Fibroblast of villous mesenchyme (primary cell): ENCODE results near the gene COL23A1. TPM values are rescaled to one million over a fixed set of nuclear protein-coding genes. Genes with fewer than 3 reads are reported as not detected.
"Not testable (repeated sequence)": the region's sequence is repeated elsewhere in the genome, so short reads cannot be mapped to it uniquely, and the experiment has no call there.

Experiments used
- DNase-seq: peaks from one replicate; pipeline ENCODE4 v3.0.0-alpha.2; 2010; ENCODE audit warnings: low read depth
- H3K4me3 ChIP-seq: 2 replicates; pipeline ENCODE4 v1.5.1; 2011; ENCODE audit warnings: low read depth, mild to moderate bottlenecking, low read length
- total RNA-seq: library from RNA; depleted of rRNA; stranded (reverse); fragments of >200 nt; gene quantifications from 2 replicates; pipeline ENCODE4 v1.2.3, GENCODE V29; 2012
- TF ChIP-seq, protein P1 (sequence below): IDR thresholded peaks from 2 replicates; pipeline ENCODE4 v1.5.1; 2012; ENCODE audit warnings: low read depth, mild to moderate bottlenecking, low read length; ENCODE audit not compliant: insufficient read depth

The COL23A1 gene
- total RNA-seq, 1 donor: not detected

DNA sequence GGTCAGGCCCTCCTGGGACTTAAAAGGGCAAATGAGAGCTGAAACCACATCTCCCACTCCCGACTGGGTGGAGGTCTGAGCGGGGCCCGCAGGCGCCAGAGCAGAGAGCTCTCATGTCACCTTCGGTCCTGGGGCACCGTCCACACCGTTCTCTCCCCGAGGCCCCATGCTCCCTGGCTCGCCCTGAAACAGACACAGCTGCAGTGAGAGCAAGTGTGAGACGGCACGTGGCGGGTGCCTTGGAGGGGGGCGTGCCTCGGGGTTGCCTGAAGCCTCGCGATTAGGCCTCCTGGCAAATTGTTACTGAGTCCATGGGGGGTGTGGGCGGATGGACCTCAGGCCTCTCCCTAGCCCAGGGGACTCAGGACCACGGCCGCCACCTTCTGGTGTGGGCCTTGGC, 333.4 kb downstream of the COL23A1 start:
- DNase-seq: no peak
- H3K4me3 ChIP-seq: no peak overlapping the region
- TF ChIP-seq, protein P1, sequence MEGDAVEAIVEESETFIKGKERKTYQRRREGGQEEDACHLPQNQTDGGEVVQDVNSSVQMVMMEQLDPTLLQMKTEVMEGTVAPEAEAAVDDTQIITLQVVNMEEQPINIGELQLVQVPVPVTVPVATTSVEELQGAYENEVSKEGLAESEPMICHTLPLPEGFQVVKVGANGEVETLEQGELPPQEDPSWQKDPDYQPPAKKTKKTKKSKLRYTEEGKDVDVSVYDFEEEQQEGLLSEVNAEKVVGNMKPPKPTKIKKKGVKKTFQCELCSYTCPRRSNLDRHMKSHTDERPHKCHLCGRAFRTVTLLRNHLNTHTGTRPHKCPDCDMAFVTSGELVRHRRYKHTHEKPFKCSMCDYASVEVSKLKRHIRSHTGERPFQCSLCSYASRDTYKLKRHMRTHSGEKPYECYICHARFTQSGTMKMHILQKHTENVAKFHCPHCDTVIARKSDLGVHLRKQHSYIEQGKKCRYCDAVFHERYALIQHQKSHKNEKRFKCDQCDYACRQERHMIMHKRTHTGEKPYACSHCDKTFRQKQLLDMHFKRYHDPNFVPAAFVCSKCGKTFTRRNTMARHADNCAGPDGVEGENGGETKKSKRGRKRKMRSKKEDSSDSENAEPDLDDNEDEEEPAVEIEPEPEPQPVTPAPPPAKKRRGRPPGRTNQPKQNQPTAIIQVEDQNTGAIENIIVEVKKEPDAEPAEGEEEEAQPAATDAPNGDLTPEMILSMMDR: no peak

- not testable (repeated sequence) for DNase-seq
These were observed 336.6 kb downstream of the COL23A1 start for GRCh38 chr5:178253632-178254031.

GRCh38 chr5:178252258-178252657, 337.9 kb downstream of the COL23A1 start:
- TF ChIP-seq, protein P1: no peak
- DNase-seq: no peak
- no peak overlapping the region for H3K4me3 ChIP-seq

More at GRCh38 chr5:178253632-178254031, 336.6 kb downstream of the COL23A1 start:
- not testable (repeated sequence) for H3K4me3 ChIP-seq

- TF ChIP-seq, protein P1: no peak
- H3K4me3 ChIP-seq: no peak overlapping the region
- no peak for DNase-seq
These were observed 339.9 kb downstream of the COL23A1 start for GRCh38 chr5:178250263-178250662.

GRCh38 chr5:178249191-178249989, 340.8 kb downstream of the COL23A1 start:
- TF ChIP-seq, protein P1: no peak
- DNase-seq: no peak
- no peak overlapping the region for H3K4me3 ChIP-seq

GRCh38 chr5:178248750-178249149, 341.4 kb downstream of the COL23A1 start:
- no peak for DNase-seq
- H3K4me3 ChIP-seq: no peak overlapping the region
- TF ChIP-seq, protein P1: no peak

DNA sequence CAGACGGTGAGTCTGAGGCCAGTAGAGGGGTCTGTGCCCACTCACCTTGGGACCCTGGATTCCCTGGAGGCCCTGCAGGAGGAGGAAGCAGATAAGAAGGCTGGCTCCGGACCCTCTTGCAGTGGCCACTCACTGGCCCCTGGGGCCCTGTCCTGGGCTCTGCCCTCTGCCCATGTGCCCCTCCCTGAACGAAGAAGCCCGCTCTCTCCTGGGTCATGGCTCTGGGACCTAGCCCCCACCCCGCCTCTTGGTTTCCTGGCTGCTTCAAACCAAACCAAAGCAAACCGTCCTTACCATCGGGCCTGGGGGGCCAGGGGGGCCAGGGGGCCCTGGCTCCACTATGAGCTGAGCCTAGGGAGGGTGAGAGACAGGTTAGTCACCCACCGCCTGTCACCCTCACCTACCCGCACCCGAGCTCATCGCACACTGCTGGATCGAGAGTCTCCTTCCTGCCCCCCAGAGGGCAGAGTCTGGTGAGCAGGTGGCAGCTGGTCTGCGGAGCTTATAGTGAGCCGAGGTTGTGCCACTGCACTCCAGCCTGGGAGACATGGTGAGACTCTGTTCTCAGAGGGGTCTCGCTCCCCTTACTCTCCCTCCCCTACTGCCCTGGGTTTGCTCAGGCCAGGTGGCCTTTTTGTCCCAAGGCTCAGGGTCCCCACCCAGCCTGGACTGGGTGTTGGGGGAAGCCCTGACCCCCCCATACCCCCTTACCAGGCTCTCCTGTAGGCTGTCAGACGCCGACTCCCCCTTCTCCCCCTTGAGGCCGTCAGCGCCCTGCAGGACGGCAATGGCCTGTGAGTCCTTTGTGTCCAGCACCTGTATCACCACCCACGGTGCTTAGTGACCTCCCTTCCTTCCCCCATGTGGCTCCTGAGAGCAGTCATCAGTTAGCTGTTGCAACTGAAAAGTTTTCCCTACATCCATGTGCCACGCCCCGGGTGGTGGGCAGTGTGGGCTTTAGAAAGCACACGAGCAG, 342.4 kb downstream of the COL23A1 start:
- no peak overlapping the region for H3K4me3 ChIP-seq
- TF ChIP-seq, protein P1: no peak
- no peak for DNase-seq
